ENCODE data around the gene SOD3. TPM values are rescaled to one million over a fixed set of nuclear protein-coding genes. Genes with fewer than 3 reads are reported as not detected.

The SOD3 gene
- total and polyA plus RNA-seq, 2 of the 4 experiments (the other 2 are of a cell fraction) = 0.36 to 5.8 TPM

DNA sequence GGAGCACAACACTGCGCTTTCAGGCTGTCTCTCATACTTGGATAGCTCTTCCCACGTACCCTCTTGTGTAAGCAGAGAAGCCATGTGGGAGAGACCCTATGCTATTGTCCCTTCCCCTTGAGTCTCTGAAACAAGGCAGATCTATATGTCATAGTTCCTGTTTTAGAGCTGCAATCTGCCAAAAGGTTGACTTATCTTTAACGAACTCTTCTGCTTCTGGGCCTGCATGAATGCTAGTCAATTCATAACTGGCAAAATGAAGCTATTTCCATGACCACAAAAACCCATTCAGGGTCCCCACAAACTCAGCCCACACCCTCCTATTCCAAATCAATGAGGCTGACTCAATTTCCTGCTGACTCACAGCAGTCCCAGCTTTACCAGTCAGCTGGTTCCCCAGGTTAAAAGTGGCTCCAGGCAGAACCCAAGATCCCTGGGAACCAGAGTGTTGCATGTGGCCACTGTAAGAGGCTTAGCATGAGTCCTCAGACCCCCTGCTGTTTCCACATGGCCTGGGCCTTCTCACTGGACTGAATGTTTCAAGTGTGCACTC, 25.3 kb upstream of the SOD3 start:
- H2AFZ ChIP-seq (replicated peaks; ENCODE audit: low read length, poor library complexity) = peak overlapping the region; percentile 46
- no TSS peak for BruUV-seq (replicated peaks)
- H4K5ac ChIP-seq (ENCODE audit: low read depth, low read length) = no peak overlapping the region
- H3K79me1 ChIP-seq (ENCODE audit: low read depth in 1 of 2, low read length in 2 of 2) = no peaks in the 10 kb centered on the region
- peak overlapping the region; percentile 71 for H2BK15ac ChIP-seq (ENCODE audit: low read depth, low read length)
- peak overlapping the region; percentile 84 for H2BK20ac ChIP-seq (ENCODE audit: low read depth, low read length)
- no peak overlapping the region for H3K9ac ChIP-seq (ENCODE audit: low read depth, low read length)
- H3K27me3 ChIP-seq (ENCODE audit: control insufficient read depth, insufficient read depth, low read length) = no peaks in the 10 kb centered on the region
- dilution Hi-C loops (cut with HindIII; ENCODE audit: low sequenced_read_pairs, unreplicated experiment) = no loop called here
- TF ChIP-seq MAZ (IDR thresholded peaks at IDR 0.05; ENCODE audit: borderline replicate concordance, low read depth, low read length) (no peak), FOS (IDR thresholded peaks at IDR 0.05; ENCODE audit: low read depth, low read length) (peak; percentile 76), CEBPB (IDR thresholded peaks at IDR 0.05; ENCODE audit: low read depth, low read length) (peak; percentile 68; the same call in 1 of the 2 replicates), SMC3 (IDR thresholded peaks at IDR 0.05; ENCODE audit: low read depth, low read length) (no peak), ELK1 (IDR thresholded peaks at IDR 0.05; ENCODE audit: borderline replicate concordance, low read depth, low read length) (no peak), BHLHE40 (IDR thresholded peaks at IDR 0.05; ENCODE audit: low read depth, low read length) (0 out of 2 replicates have a peak, but pooled peaks have one; percentile 12), MAFK (IDR thresholded peaks at IDR 0.05; ENCODE audit: low read depth, low read length) (peak; percentile 44; the same call in 1 of the 2 replicates), RAD21 (IDR thresholded peaks at IDR 0.05; ENCODE audit: low read length) (no peak), USF2 (IDR thresholded peaks at IDR 0.05; ENCODE audit: low read depth, low read length) (peak; percentile 44), RCOR1 (IDR thresholded peaks at IDR 0.05; ENCODE audit: insufficient replicate concordance, low read length) (no peak), MXI1 (IDR thresholded peaks at IDR 0.05; ENCODE audit: borderline replicate concordance, low read depth, low read length) (0 out of 2 replicates have a peak, but pooled peaks have one; percentile 37), CHD1 (IDR thresholded peaks at IDR 0.05; ENCODE audit: low read depth, low read length) (no peak), NFE2L2 (IDR thresholded peaks at IDR 0.05; ENCODE audit: low read depth, low read length) (peak; percentile 54; the same call in 1 of the 2 replicates)
- TF ChIP-seq, protein P1, sequence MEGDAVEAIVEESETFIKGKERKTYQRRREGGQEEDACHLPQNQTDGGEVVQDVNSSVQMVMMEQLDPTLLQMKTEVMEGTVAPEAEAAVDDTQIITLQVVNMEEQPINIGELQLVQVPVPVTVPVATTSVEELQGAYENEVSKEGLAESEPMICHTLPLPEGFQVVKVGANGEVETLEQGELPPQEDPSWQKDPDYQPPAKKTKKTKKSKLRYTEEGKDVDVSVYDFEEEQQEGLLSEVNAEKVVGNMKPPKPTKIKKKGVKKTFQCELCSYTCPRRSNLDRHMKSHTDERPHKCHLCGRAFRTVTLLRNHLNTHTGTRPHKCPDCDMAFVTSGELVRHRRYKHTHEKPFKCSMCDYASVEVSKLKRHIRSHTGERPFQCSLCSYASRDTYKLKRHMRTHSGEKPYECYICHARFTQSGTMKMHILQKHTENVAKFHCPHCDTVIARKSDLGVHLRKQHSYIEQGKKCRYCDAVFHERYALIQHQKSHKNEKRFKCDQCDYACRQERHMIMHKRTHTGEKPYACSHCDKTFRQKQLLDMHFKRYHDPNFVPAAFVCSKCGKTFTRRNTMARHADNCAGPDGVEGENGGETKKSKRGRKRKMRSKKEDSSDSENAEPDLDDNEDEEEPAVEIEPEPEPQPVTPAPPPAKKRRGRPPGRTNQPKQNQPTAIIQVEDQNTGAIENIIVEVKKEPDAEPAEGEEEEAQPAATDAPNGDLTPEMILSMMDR (conservative IDR thresholded peaks at IDR 0.05; ENCODE audit: low read depth, low read length) = no peak
- peak overlapping the region; percentile 18 for H3K18ac ChIP-seq (ENCODE audit: low read depth, low read length)
- CTCF ChIA-PET = interaction anchor here (0.6 to 0.7 kb wide), 2 partner anchors 50 to 185 kb away, joined by 3 read pairs; no protein-coding TSS in a partner anchor
- in situ Hi-C loops (cut with MboI; ENCODE audit: low sequenced_read_pairs) = no loop called here
- intact Hi-C loops (cut with micrococcal nuclease) = no loop called here
- no peak overlapping the region for H3K4me3 ChIP-seq (ENCODE audit: insufficient read depth, low read depth, low read length)
- H4K20me1 ChIP-seq (ENCODE audit: insufficient read depth, low read length) = no peaks in the 10 kb centered on the region
- peak overlapping the region; percentile 82 for H3K4ac ChIP-seq (ENCODE audit: low read depth, low read length)
- 0 out of 2 replicates have a peak overlapping the region, but pooled peaks have one; percentile 25 for H3K56ac ChIP-seq (ENCODE audit: extremely low read depth, insufficient read depth, low read length)
- peak; percentile 59 for ATAC-seq (ENCODE audit: low read depth)
- H2AK5ac ChIP-seq (ENCODE audit: low read depth, low read length) = peak overlapping the region; percentile 87; the same call in 1 of the 2 replicates
- peak overlapping the region; percentile 25; the same call in 1 of the 2 replicates for H3K27ac ChIP-seq (ENCODE audit: insufficient read depth, low read length)
- no peaks in the 10 kb centered on the region for H3K36me3 ChIP-seq (ENCODE audit: control insufficient read depth, insufficient read depth, low read length)
- H4K91ac ChIP-seq (ENCODE audit: insufficient read depth, low read depth, low read length) = peak overlapping the region; percentile 88
- H4K8ac ChIP-seq (ENCODE audit: low read depth in 2 of 2, low read length in 2 of 2) = peak overlapping the region in 1 of 2 experiments; percentile 88; a peak in 3 of 4 replicates
- peak overlapping the region; percentile 62 for H3K14ac ChIP-seq (replicated peaks; ENCODE audit: low read depth, low read length)
- POLR2A ChIA-PET (ENCODE audit: unreplicated experiment) = no interaction called here
- peaks cover 11% of the 10 kb centered on the region for H3K4me1 ChIP-seq (ENCODE audit: control insufficient read depth, insufficient read depth, low read length)
- H2AK9ac ChIP-seq (replicated peaks; ENCODE audit: low read depth, low read length, poor library complexity) = peak overlapping the region; percentile 7
- no peaks in the 10 kb centered on the region for H3K9me3 ChIP-seq (ENCODE audit: control insufficient read depth, insufficient read depth, low read length)
- H3K23ac ChIP-seq (ENCODE audit: low read depth, low read length) = peak overlapping the region; percentile 87
- peak; percentile 97 for DNase-seq
- WGBS, 2 experiments (ENCODE audit: extremely low coverage in 2 of 2, insufficient read length in 1 of 2) = 0% methylated on average over 1 of the region's 3 CpGs; no CpG with 5 or more reads in 1 of the 2 experiments
- peaks cover 13% of the 10 kb centered on the region for H3K9me1 ChIP-seq (ENCODE audit: insufficient read depth, low read length)
- peak overlapping the region; percentile 44 for H2BK5ac ChIP-seq (ENCODE audit: low read depth, low read length, poor library complexity, severe bottlenecking)
- peak overlapping the region; percentile 10; the same call in 1 of the 2 replicates for H3K4me2 ChIP-seq (ENCODE audit: low read depth, low read length)
- H2BK120ac ChIP-seq (ENCODE audit: low read depth, low read length) = peak overlapping the region; percentile 90
